Transverse colon (tissue), 4 donors: ENCODE data around the gene MSL1. TPM values are rescaled to one million over a fixed set of nuclear protein-coding genes. Genes with fewer than 3 reads are reported as not detected.

Experiments used
- DNase-seq: peaks from one replicate; pipeline ENCODE4 v3.0.0-alpha.2; 2019
- H3K27ac ChIP-seq, 4 donors: fragments of 200-600 bp; sonication (generic); 2 replicates each; pipeline ENCODE4 v1.5.1; 2016 to 2018; ENCODE audit warnings: inconsistent platforms in 4 of 4
- H3K27me3 ChIP-seq: fragments of 200-600 bp; sonication (generic); 2 replicates; pipeline ENCODE4 v1.5.1; 2017; ENCODE audit warnings: inconsistent platforms
- H3K36me3 ChIP-seq, 4 donors: fragments of 200-600 bp; sonication (generic); 2 replicates each; pipeline ENCODE4 v1.5.1; 2017 to 2019; ENCODE audit warnings: inconsistent platforms in 4 of 4
- H3K4me1 ChIP-seq, 4 donors: fragments of 200-600 bp; sonication (generic); 2 replicates each; pipeline ENCODE4 v1.5.1; 2017 to 2020; ENCODE audit warnings: inconsistent platforms in 4 of 4
- H3K4me3 ChIP-seq, 4 donors: fragments of 200-600 bp; sonication (generic); 1 replicate in 1 of 4; 2 replicates in 3 of 4; pipeline versions ENCODE4 v1.5.1 to v1.6.1; 2017 to 2019; ENCODE audit warnings: inconsistent platforms in 4 of 4
- H3K9me3 ChIP-seq, 2 donors: fragments of 200-600 bp; sonication (generic); 2 replicates each; pipeline ENCODE4 v1.5.1; 2017 to 2019; ENCODE audit warnings: inconsistent platforms in 2 of 2
- CTCF ChIP-seq, 5 experiments: fragments of 200-600 bp in 3 of 5; fragments of 450-650 bp in 2 of 5; sonication (generic) in 3 of 5; IDR thresholded peaks; 1 replicate in 2 of 5; 2 replicates in 3 of 5; pipeline ENCODE4 v1.5.1; 2016 to 2017; ENCODE audit warnings: antibody characterized with exemption in 5 of 5, inconsistent platforms in 3 of 5, mild to moderate bottlenecking in 2 of 5, moderate library complexity in 1 of 5
- EP300 ChIP-seq: sonication (generic); formaldehyde crosslinking; IDR thresholded peaks from one replicate; pipeline ENCODE4 v1.6.1; 2017; ENCODE audit warnings: antibody characterized with exemption, low read depth
- POLR2A ChIP-seq: fragments of 450-650 bp; IDR thresholded peaks from one replicate; pipeline ENCODE4 v1.6.1; 2016; ENCODE audit warnings: antibody characterized with exemption, mild to moderate bottlenecking, moderate library complexity
- POLR2AphosphoS5 ChIP-seq, 3 donors: sonication (generic); formaldehyde crosslinking; IDR thresholded peaks; one replicate each; pipeline ENCODE4 v1.6.1; 2016; ENCODE audit warnings: antibody characterized with exemption in 3 of 3
- WGBS, 2 donors: methylation state at CpG; one replicate each; pipeline ENCODE4 v1.1.5; 2018; ENCODE audit warnings: low coverage in 1 of 2; 5-methylcytosine and 5-hydroxymethylcytosine counted together
- in situ Hi-C, 4 donors: fragments of 200-750 bp; cut with MboI; loops; one replicate each; pipeline versions ENCODE4 v1.15.0 to v1.15.1; 2017; ENCODE audit warnings: low sequenced_read_pairs in 3 of 4, low pct_ligation_motif_present in 1 of 4, low pct_unique_long_range_greater_than_20kb in 1 of 4
- intact Hi-C: fragments of 100-400 bp; cut with DNase I; formaldehyde crosslinking; loops from one replicate; pipeline ENCODE4 v1.15.1; 2023; ENCODE audit warnings: low total_unique reads
- total RNA-seq, 4 donors: library from RNA; depleted of rRNA; stranded (reverse); fragments of >200 nt; gene quantifications; one replicate each; pipeline ENCODE4 v1.1.0, GENCODE V29; 2016

MSL1 gene
- total RNA-seq, 4 donors from 2014 or later = 73.9 to 258 (median 90.6) TPM

DNA sequence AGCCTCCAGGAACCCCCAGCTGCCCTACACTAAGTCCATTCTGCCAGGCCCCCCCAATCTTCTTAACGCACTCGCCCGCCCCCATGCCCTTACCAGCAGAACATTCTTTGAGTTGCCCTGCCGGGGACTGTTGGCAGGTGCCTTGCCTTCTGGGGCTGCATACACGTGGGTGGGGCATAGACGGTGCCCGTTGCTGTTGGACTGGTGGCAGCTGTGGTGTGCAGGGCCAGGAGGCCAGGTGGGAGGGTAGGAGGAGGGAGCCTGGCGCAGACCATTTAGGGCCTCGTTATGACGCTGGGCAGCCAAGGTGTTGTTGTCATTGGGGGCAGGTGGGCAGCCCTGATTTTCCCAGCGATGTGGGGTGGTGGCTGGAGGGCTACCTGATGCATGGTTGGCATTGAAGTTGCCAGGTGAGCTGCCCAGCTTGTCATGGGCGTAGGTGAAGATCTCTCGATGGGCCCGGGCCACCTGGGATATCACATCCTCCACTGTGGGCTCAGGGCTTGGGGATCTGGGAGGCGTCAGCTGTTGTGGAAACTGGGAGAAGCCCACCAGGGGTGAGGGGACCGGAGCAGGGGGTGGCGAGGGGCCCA, 26.3 kb upstream of the MSL1 start:
- H3K27ac ChIP-seq = peak overlapping the region; percentile 93 to 99 (median 96)
- intact Hi-C loops (no loop called here), in situ Hi-C loops (no loop called here)
- no peaks in the 10 kb centered on the region for H3K27me3 ChIP-seq
- H3K4me3 ChIP-seq = no peak overlapping the region
- H3K9me3 ChIP-seq = no peaks in the 10 kb centered on the region
- TF ChIP-seq CTCF (IDR thresholded peaks at IDR 0.05) = no peak
- no peak for TF ChIP-seq POLR2AphosphoS5 (IDR thresholded peaks at IDR 0.05)
- TF ChIP-seq EP300 = no peak
- TF ChIP-seq POLR2A = no peak
- DNase-seq = no peak
- 52 to 60% methylated on average over 1 to 17 of the region's 17 CpGs for WGBS, 2 donors
- H3K36me3 ChIP-seq = peaks cover 0 to 18% (median 3%) of the 10 kb centered on the region in 4 donors
- H3K4me1 ChIP-seq = peaks cover 48 to 76% (median 63%) of the 10 kb centered on the region in 4 donors

DNA sequence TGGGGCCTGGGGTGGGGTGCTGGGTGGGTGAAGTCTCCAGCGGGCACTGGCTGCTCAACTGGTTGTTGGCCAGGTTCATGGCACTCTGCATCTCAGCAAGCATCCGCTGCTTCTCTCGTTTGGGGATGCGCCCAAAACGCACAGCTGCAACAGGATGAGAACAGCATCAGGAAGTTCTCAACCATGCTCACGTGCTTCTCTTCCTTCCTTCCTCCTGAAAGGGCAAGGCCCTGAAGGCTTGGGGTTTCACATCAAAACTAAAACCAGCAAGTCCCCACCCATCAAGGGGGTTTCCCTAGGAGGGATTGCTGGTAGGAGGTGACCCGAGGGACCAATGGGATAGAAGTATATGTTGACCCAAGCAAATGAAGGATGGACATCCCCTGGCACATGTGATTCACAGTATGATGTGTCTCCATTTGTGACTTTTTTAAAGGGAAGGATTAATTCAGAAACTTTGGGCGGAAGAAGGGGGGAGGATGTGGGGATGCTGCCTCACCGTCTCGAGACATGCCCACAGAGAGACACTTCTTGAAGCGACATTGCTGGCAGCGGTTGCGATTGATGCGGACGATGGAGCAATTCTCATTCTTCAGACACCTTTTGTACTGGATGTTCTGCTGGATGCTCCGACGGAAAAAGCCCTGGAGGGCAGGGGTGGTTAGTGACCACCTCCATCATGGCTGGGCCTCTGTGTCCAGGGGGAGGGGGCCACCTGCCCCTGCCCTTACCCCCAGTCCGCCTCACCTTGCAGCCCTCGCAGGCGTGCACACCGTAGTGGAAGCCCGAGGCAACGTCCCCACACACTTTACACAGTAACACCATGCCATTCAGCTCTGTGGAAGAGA, 25.6 kb upstream of the MSL1 start:
- TF ChIP-seq POLR2AphosphoS5 (IDR thresholded peaks at IDR 0.05) (peak; percentile 29 to 61 (median 45)), CTCF (IDR thresholded peaks at IDR 0.05) (no peak)
- Histone ChIP-seq H3K4me1 (peaks cover 52 to 81% (median 64%) of the 10 kb centered on the region in 4 donors), H3K27ac (peak overlapping the region; percentile 93 to 99 (median 96)), H3K4me3 (no peak overlapping the region), H3K36me3 (peaks cover 0 to 18% (median 3%) of the 10 kb centered on the region in 4 donors), H3K9me3 (no peaks in the 10 kb centered on the region), H3K27me3 (no peaks in the 10 kb centered on the region)
- in situ Hi-C loops (no loop called here), intact Hi-C loops (no loop called here)
- 50 to 59% methylated on average over 10 to 23 of the region's 23 CpGs for WGBS, 2 donors
- DNase-seq = peak; percentile 73

GRCh38 chr17:40097087-40097486, 24.7 kb upstream of the MSL1 start:
- TF ChIP-seq EP300 = no peak
- TF ChIP-seq POLR2A = no peak
- TF ChIP-seq POLR2AphosphoS5 (IDR thresholded peaks at IDR 0.05) = no peak
- no peak for TF ChIP-seq CTCF (IDR thresholded peaks at IDR 0.05)
- Histone ChIP-seq H3K36me3 (peaks cover 0 to 18% (median 3%) of the 10 kb centered on the region in 4 donors), H3K27me3 (no peaks in the 10 kb centered on the region), H3K27ac (peak overlapping the region; percentile 93 to 99 (median 96)), H3K4me1 (peaks cover 60 to 83% (median 69%) of the 10 kb centered on the region in 4 donors), H3K9me3 (no peaks in the 10 kb centered on the region), H3K4me3 (peak overlapping the region in 1 of 4 donors; percentile 68)
- no peak for DNase-seq
- intact Hi-C loops (no loop called here), in situ Hi-C loops (no loop called here)
- 78 to 100% methylated on average over 4 to 10 of the region's 10 CpGs for WGBS, 2 donors

DNA sequence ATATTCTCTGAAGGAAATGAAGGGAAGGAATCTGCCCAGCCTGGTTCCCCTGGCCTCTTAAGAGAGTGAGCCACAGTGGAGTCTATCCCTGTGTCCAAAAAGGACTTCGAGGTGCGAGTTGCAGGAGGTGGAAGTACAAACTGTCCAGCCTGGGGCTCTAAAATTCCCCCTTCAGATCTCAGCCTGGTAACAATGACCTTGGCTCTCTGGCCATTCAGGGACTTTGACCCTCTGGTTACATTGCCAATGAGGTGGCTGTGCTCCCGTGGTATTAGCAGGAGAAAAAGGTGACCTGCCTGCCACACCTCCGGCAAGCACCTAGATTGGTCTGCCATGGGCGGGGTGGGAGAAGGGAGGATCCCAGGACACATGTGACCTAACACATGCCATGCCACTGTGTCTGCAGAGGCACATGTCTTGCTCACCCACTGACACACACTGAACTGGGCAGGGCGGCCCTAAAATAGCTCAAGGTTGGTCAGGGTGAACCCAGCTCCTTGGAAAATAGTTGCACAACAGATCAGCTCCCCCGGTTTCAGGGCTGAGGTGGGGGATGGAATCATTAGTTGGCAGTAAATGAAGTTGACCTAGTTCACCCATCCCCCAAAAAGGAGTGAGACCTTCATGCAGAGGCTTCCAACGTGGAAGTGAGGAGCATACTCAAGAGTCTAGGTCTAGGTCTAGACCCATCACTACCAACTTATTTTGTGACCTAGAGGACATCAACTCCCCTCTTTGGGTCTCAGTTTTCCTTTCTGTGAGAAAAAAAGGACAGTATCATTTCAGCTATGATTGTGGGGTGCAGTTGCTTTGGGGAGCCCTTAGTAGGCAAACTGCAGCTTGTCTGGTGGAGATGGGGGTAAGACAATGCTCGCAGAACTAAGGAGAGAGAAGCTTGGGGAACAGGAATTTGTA, 23.6 kb upstream of the MSL1 start:
- intact Hi-C loops (no loop called here), in situ Hi-C loops (no loop called here)
- peaks cover 56 to 88% (median 72%) of the 10 kb centered on the region in 4 donors for H3K4me1 ChIP-seq
- DNase-seq = peak; percentile 90
- no peaks in the 10 kb centered on the region for H3K9me3 ChIP-seq
- WGBS, 2 donors = 33 to 40% methylated on average over 3 to 9 of the region's 9 CpGs
- peak overlapping the region; percentile 93 to 99 (median 96) for H3K27ac ChIP-seq
- no peaks in the 10 kb centered on the region for H3K27me3 ChIP-seq
- TF ChIP-seq EP300 = peak; percentile 79
- peak; percentile 61 to 82 (median 79) for TF ChIP-seq POLR2AphosphoS5 (IDR thresholded peaks at IDR 0.05)
- TF ChIP-seq POLR2A = peak; percentile 38
- TF ChIP-seq CTCF (IDR thresholded peaks at IDR 0.05) = no peak
- H3K36me3 ChIP-seq = peaks cover 0 to 10% (median 3%) of the 10 kb centered on the region in 4 donors
- H3K4me3 ChIP-seq = peak overlapping the region; percentile 11 to 68 (median 18)
